ENCODE measurements around the gene CUL7.

GRCh38 chr6:43062818-43063217 is 9.2 kb upstream of the CUL7 start:
- TF ChIP-seq CTCF (optimal IDR thresholded peaks at IDR 0.05 in 1 of 3, IDR thresholded peaks at IDR 0.05 in 1 of 3, conservative IDR thresholded peaks at IDR 0.05 in 1 of 3; ENCODE audit: extremely low read depth in 1 of 3, insufficient read depth in 2 of 3, low read length in 3 of 3) (no peak), EZH2 (IDR thresholded peaks at IDR 0.05; ENCODE audit: low read length) (no peak)

All from keratinocyte (primary cell).